GM18907 (cell line): Measurements from ENCODE around the gene FBXO28.
"Not testable (repeated sequence)": the region's sequence is repeated elsewhere in the genome, so short reads cannot be mapped to it uniquely, and the experiment has no call there.

Source experiments
- ATAC-seq: cut with Tn5 transposase; IDR thresholded peaks from one replicate; pipeline ENCODE4 v1.9.1; 2021; ENCODE audit warnings: mild to moderate bottlenecking, moderate library complexity; ENCODE audit not compliant: unreplicated experiment

Gene FBXO28

DNA sequence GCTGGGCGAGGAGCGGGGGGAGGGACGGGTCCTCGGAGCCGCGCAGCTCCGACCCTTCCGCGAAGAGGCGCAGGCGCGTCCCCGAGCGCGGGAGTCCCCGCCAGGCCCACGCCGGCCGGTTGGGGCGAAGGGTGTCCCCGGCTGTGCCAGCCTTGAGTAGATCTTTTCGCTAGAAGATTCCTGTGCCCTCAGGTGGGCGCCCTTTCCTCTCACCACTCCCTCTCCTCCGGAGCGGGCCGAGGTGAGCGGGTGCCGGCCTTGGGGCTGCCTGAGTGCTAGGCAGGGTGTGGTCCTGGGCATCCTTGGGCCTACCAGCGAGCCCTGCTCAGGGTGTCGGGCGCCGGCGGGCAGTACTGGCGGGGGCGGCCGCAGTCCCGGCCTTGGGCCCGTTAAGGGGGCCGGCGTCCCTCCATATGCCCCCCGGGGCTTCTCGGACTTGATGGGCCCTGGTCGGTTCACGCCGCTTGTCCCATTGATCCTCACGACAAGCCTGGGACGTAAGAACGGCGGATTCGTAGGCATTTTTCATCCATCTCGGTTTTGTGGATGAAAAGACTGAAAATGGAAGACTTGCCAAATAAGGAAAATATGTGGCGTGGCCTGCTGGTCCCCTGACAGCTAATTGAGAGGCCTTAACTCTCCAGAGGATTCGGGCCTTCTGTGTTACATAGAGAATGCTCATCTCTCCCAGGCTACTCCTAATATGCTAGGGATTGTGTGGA is 69.8 kb downstream of the FBXO28 start:
- ATAC-seq: peak; percentile 56

DNA sequence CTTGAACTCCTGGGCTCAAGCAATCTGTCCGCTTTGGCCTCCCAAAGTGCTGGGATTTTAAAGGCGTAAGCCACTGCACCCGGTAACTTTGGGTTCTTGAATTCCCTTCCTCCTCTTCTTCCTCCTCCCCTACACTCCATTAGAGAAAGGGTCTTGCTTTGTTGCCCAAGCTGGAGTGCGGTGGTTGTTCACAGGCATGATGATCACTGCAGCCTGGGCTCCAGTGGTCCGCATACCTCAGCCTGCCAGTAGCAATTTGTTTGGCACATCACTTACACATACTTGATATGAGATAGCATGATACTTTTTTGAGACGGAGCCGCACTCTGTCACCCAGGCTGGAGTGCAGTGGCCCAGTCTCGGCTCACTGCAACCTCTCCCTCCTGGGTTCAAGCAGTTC is 71.3 kb downstream of the FBXO28 start:
- no peak for ATAC-seq

GRCh38 chr1:224188286-224188685 is 74.4 kb downstream of the FBXO28 start:
- ATAC-seq: no peak

GRCh38 chr1:224189561-224189960 is 75.7 kb downstream of the FBXO28 start:
- ATAC-seq: no peak

DNA sequence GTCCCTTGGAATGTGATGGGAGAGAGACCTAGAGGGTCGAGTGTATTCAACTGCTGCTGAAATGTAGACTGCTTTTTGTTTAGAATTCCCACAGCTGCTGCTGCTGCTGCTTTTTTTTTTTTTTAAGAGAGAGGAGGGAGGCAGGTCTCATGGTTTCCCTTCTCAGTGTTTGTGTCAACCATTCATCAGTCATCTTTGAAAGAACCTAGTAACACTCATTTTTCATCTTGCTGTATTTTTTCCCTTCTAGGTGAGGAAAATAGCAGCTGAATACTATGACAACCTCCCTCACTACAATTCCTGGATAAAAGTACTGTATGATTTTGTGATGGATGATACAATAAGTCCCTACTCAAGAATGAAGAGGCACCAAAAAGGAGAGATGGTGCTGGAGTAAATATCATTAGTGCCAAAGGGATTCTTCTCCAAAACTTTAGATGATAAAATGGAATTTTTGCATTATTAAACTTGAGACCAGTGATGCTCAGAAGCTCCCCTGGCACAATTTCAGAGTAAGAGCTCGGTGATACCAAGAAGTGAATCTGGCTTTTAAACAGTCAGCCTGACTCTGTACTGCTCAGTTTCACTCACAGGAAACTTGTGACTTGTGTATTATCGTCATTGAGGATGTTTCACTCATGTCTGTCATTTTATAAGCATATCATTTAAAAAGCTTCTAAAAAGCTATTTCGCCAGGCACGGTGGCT is 78.3 kb downstream of the FBXO28 start:
- ATAC-seq: no peak

GRCh38 chr1:224193319-224193966 is 79.5 kb downstream of the FBXO28 start:
- no peak for ATAC-seq

DNA sequence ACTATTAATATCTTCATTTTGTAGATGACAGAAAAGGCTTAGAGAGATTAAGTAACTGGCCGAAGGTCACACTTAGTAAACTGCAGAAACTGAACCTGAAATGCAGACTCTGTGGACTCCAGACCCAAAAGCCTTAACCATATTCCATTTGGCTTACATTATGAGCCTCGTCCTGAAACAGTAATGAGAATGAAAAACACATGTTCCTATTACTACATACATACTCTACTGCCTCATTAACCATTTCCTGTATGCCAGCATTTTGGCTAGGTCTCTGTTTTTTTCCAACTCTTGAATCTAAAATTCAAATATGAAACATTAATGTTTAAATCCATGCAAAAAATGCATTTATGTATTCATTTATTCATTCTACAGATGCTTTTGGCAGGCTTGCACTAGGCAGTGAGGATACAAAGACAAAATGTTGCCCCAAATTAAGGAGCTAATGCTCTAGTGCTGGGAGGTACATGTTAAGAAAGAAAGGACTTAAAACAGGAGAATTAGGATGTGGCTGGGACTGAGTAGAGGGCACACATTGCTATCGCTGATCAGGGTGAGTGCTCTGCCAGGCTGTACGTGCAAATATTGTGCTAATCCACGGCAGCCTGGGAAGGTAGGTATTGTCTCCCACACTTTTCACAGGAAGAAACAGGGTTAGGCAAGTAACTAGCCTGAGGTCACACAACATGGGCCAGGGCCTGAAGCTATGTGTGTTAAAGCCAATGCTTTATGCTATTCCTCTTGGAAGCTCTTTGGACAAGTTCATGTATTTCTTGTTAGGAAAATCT is 83.1 kb downstream of the FBXO28 start:
- no peak for ATAC-seq

GRCh38 chr1:224198572-224198971 is 84.7 kb downstream of the FBXO28 start:
- ATAC-seq: no peak

DNA sequence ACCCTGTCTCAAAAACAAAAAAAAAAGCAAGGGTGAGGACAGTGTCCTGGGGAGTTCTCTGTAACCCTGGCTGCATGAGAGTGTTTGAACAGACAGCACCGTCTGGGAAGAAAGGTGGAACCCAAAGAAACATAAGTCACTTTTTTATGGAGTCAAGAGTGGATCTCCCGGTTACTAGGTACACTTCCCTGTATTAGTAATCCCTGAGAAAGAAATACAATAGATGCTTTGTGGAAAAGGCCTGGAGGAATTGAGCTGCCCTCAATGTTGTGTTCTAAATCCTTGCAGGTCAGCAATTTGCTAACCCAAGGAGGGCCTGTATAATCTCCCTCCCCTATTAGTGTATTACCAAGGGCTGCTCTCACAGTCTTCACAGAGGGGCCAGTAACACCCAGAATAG is 85.8 kb downstream of the FBXO28 start:
- no peak for ATAC-seq

DNA sequence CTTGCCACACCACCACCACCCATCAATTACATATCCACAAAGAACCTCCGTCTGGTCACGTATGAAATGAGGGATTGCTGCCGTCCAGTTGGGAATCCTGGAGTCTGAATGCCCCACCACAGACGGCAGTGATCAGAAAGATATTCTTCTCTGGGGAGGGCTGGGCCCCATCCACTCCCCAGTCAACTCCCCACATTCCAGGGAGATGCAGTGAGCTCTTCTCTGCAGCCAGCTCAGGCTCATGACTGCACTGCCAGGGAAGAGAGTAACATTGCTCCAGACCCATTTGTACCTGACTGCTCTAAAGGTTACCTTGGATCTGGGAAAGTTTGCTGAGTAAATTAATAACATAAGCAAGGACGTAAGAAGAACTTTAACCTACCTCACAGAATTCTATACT is 87.5 kb downstream of the FBXO28 start:
- ATAC-seq: no peak

- no peak for ATAC-seq
Observed at GRCh38 chr1:224201853-224202252, 87.9 kb downstream of the FBXO28 start.

- no peak for ATAC-seq
Observed at GRCh38 chr1:224203243-224204016, 89.5 kb downstream of the FBXO28 start.

DNA sequence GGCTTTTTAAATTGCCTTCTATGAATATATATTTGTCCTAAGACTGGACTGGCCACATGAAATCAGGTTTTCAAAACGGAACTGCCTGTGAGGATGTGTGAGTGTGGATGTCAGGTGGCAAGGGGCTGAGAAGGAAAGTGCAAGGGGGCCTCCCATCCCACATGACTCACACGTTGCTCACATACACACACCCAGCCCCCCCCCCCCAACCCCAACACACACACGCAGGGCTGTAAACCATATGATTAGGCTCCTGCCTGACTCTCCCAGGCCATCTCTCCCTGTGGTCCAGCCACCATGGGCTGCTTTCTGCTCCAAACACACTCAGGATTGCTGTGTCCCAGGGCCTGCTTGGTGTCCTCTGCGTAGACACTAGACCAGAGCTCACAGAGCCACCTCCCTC is 91.5 kb downstream of the FBXO28 start:
- ATAC-seq: no peak

DNA sequence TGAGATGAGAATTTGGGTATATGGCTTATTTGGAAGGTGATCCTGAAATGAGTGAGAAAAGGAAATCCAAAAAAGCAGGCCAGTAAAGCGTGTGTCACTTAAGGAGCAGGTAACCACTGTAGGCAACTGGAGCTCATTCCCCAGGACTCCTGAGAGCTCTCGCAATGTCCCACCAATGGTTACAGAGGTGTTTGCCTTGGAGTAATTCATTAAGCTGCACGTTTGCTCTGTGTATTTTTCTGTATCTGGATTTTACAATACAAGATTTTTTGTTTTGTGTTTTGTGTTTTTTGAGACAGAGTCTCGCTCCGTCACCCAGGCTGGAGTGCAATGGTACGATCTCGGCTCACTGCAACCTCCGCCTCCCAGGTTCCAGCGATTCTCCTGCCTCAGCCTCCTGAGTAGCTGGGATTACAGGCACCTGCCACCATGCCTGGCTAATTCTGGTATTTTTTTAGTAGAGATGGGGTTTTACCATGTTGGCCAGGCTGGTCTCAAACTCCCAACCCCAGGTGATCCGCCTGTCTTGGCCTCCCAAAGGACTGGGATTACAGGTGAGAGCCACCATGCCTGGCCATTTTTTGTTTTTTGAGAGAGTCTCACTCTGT is 92.1 kb downstream of the FBXO28 start:
- ATAC-seq: not testable (repeated sequence)

DNA sequence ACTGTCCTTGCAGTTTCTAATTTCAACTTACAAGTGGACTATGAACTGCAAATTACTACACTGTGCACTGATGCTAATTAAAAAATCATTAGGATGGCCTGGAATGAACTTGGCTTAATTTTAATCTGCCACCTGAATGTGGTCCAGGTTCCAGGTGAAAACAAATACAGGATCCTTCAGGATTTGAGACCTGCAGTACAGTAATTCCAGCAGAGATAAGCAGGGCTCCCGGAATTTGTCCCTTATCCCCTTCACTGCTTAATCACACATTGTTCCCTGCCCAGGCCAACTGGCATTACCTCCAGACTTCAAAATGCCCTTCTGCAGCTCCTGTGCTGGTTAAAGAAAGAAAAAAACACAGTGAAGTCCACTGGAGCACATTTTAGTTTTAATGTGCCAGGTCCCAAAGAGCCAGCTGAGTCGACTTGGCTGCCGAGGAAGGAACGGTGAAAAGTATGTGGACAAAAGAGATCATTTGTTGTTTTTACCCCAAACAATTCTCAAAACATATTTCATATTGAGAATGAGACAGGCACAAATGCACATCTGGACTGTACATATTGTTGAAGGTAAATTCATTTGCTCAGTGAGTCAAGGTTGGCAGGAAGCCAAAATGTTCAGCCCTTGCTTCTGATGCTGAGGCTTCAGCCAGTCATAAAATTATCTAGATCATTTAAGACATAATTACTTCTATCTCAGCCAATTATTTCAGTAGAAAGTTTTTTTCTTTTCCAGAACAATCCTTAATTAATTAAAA is 97.5 kb downstream of the FBXO28 start:
- no peak for ATAC-seq
